KMS-11 (cell line): ENCODE data around the gene NTM.

ENCODE experiments used
- H2AFZ ChIP-seq: fragments of 200-600 bp; sonication (generic); 2 replicates; pipeline ENCODE4 v1.6.1; 2016; ENCODE audit warnings: antibody characterized with exemption, mixed run types, low read depth
- H3K27ac ChIP-seq: fragments of 200-600 bp; sonication (generic); 2 replicates; pipeline ENCODE4 v1.6.1; 2016; ENCODE audit warnings: mild to moderate bottlenecking, mixed run types
- H3K27me3 ChIP-seq: fragments of 200-600 bp; sonication (generic); 2 replicates; pipeline ENCODE4 v1.6.1; 2017; ENCODE audit warnings: mild to moderate bottlenecking, low read depth, mixed run types, moderate library complexity; ENCODE audit not compliant: insufficient read depth
- H3K36me3 ChIP-seq: fragments of 200-600 bp; sonication (generic); 2 replicates; pipeline ENCODE4 v1.6.1; 2017; ENCODE audit warnings: mild to moderate bottlenecking, mixed run types; ENCODE audit not compliant: insufficient read depth
- H3K4me1 ChIP-seq: fragments of 200-600 bp; sonication (generic); 2 replicates; pipeline ENCODE4 v1.6.1; 2016; ENCODE audit warnings: mild to moderate bottlenecking, low read depth, mixed run types; ENCODE audit not compliant: poor library complexity, severe bottlenecking
- H3K4me2 ChIP-seq: fragments of 200-600 bp; sonication (generic); 2 replicates; pipeline ENCODE4 v1.7.0; 2016; ENCODE audit warnings: mild to moderate bottlenecking, mixed run types
- H3K4me3 ChIP-seq: fragments of 200-600 bp; sonication (generic); IDR thresholded peaks from 2 replicates; pipeline ENCODE4 v1.6.1; 2017; ENCODE audit warnings: low read depth, low read length, mixed read lengths; ENCODE audit not compliant: insufficient read depth
- H3K79me2 ChIP-seq: fragments of 200-600 bp; sonication (generic); 2 replicates; pipeline ENCODE4 v1.6.1; 2016; ENCODE audit warnings: low read depth, mixed run types; ENCODE audit not compliant: insufficient read depth
- H3K9ac ChIP-seq: fragments of 200-600 bp; sonication (generic); 2 replicates; pipeline ENCODE4 v1.6.1; 2016; ENCODE audit warnings: mild to moderate bottlenecking, mixed run types
- H4K20me1 ChIP-seq: fragments of 200-600 bp; sonication (generic); 2 replicates; pipeline ENCODE4 v1.6.1; 2016; ENCODE audit warnings: mild to moderate bottlenecking, mixed run types; ENCODE audit not compliant: insufficient read depth
- TF ChIP-seq, protein P1 (sequence below): fragments of 200-600 bp; sonication (generic); conservative IDR thresholded peaks from 2 replicates; pipeline ENCODE4 v1.6.1; 2017; ENCODE audit warnings: low read depth, mild to moderate bottlenecking, antibody characterized with exemption, low read length, moderate library complexity, mixed read lengths

NTM gene

DNA sequence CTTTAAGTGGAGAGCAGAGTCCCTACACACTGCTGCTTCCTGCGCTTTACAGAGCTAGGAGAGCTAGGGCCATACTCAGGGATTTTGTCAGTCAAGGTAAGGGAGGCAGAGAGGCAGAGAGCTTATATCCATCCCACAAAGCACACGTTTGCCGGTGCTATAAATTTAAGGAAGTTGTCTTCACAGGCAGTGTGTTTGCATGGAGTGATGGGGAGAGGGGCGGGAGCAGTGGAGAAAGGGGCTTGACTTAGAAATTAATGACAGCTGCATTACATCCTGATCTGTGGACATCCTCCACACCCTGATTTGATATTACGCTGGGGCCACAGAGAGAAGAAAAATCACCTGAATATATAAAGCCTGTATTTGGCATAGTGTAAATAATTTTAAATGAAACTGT is 84.1 kb downstream of the NTM start:
- Histone ChIP-seq H3K36me3 (no peaks in the 10 kb centered on the region), H3K27me3 (no peaks in the 10 kb centered on the region), H3K4me3 (no peak overlapping the region), H3K79me2 (no peaks in the 10 kb centered on the region), H3K4me2 (no peak overlapping the region), H3K27ac (no peak overlapping the region), H4K20me1 (no peaks in the 10 kb centered on the region), H3K4me1 (no peaks in the 10 kb centered on the region), H2AFZ (no peak overlapping the region), H3K9ac (no peak overlapping the region)
- TF ChIP-seq, protein P1, sequence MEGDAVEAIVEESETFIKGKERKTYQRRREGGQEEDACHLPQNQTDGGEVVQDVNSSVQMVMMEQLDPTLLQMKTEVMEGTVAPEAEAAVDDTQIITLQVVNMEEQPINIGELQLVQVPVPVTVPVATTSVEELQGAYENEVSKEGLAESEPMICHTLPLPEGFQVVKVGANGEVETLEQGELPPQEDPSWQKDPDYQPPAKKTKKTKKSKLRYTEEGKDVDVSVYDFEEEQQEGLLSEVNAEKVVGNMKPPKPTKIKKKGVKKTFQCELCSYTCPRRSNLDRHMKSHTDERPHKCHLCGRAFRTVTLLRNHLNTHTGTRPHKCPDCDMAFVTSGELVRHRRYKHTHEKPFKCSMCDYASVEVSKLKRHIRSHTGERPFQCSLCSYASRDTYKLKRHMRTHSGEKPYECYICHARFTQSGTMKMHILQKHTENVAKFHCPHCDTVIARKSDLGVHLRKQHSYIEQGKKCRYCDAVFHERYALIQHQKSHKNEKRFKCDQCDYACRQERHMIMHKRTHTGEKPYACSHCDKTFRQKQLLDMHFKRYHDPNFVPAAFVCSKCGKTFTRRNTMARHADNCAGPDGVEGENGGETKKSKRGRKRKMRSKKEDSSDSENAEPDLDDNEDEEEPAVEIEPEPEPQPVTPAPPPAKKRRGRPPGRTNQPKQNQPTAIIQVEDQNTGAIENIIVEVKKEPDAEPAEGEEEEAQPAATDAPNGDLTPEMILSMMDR = no peak

DNA sequence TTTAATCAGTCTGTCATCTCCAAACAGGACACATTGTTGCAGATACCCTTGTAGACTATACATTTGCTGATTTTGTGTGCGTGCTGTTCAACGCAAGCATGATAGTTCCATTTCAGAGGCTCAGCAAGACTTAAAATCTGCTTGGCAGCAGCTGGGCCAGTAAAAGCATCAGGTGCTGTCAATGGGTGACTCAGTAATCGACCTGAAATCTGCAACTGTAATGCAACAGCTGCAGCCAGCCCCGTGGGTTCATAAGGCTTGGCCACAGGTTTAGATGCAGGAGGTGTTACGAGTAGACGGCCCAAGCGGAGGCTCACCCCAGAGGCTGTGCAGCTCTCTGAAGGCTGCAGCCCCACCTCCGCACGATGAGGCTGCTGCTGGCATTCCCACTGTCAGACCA is 84.6 kb downstream of the NTM start:
- Histone ChIP-seq H3K27ac (no peak overlapping the region), H2AFZ (no peak overlapping the region), H3K4me2 (no peak overlapping the region), H3K4me1 (no peaks in the 10 kb centered on the region), H3K27me3 (no peaks in the 10 kb centered on the region), H3K36me3 (no peaks in the 10 kb centered on the region), H3K4me3 (no peak overlapping the region), H3K9ac (no peak overlapping the region), H4K20me1 (no peaks in the 10 kb centered on the region), H3K79me2 (no peaks in the 10 kb centered on the region)
- TF ChIP-seq, protein P1 = no peak

DNA sequence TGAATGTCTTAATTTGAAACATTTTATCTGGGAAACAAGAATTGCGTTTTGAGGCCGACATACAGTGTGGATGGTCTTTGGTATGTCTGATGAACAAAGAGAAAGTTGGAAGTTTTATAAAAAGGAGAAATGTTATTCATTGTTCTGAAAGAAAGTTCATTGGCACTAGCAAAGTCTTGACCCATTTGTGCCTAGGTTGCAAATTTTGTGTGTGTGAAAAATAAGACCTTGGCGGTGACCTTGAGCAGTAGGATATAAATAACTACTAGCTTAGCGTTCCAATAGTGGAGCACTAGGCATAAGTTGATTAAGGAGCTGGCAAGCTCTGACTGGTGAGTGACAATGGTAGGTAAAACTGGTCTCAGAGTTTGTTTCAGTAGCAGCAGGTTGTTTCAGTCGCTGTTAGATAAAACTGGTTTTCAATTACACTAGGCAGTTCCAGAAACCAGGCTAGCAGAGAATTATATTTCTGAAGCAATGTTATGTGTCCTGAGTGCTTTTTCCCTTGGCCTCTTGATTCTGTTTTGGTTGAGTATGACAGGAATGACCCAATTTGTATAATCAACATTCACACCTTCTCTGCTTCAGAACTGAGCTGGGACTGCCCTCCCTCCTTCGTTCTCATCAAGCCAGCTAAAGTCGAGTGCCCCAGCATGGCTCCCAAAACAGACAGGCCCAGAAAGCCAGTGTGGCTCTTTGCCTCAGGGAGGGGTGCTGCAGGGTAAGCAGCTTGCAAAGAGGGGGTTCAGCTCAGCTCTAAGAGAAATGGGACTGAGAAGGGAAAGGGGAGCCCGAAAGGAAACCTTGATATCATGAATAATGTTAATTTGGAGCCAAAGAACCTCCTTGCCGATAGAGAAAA is 85.7 kb downstream of the NTM start:
- Histone ChIP-seq H3K9ac (no peak overlapping the region), H3K4me1 (no peaks in the 10 kb centered on the region), H3K27ac (no peak overlapping the region), H3K4me3 (no peak overlapping the region), H3K79me2 (no peaks in the 10 kb centered on the region), H3K4me2 (no peak overlapping the region), H3K36me3 (no peaks in the 10 kb centered on the region), H3K27me3 (no peaks in the 10 kb centered on the region), H4K20me1 (no peaks in the 10 kb centered on the region), H2AFZ (no peak overlapping the region)
- TF ChIP-seq, protein P1 = no peak

DNA sequence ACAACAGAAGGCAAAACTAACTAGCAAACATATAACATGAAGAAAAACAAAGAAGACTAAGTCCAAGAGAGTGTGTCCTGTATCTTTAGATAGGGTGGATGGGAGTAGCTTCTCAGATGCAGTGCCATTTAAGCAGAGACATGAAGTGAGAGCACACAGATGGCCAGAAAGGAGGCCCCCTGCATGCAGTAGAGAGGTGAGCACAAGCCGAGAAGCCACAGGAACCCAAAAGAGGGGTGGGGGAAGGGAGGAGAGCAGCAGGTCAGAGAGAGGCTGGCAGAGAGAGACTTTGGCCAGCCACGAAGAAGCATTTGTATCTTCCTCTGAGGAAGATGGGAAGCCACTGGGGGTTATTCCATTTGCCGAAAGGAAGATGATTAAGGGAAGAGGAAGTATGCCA is 86.7 kb downstream of the NTM start:
- Histone ChIP-seq H3K4me1 (no peaks in the 10 kb centered on the region), H3K4me3 (no peak overlapping the region), H3K79me2 (no peaks in the 10 kb centered on the region), H3K36me3 (no peaks in the 10 kb centered on the region), H3K27me3 (no peaks in the 10 kb centered on the region), H3K9ac (no peak overlapping the region), H4K20me1 (no peaks in the 10 kb centered on the region), H2AFZ (no peak overlapping the region), H3K4me2 (no peak overlapping the region), H3K27ac (no peak overlapping the region)
- TF ChIP-seq, protein P1 = no peak
